K562 (cell line): Measurements from ENCODE around the gene SLC49A3. TPM values are rescaled to one million over a fixed set of nuclear protein-coding genes. Genes with fewer than 3 reads are reported as not detected.

Experiments used
- ARID3A ChIP-seq: IDR thresholded peaks from 2 replicates; pipeline ENCODE4 v1.6.1; 2012; ENCODE audit warnings: low read depth, low read length, improper control_type of control experiment, borderline replicate concordance
- BCOR ChIP-seq: fragments of 450-650 bp; IDR thresholded peaks from 2 replicates; pipeline ENCODE4 v1.6.1; 2016
- MTA2 ChIP-seq: fragments of 450-650 bp; IDR thresholded peaks from 2 replicates; pipeline ENCODE4 v1.6.1; 2016; ENCODE audit warnings: low read depth
- SIRT6 ChIP-seq: IDR thresholded peaks from one replicate; pipeline ENCODE4 v1.6.1; 2012; ENCODE audit warnings: low read depth, mild to moderate bottlenecking, control low read depth, inconsistent platforms, low read length, moderate library complexity
- SLC30A9 ChIP-seq: fragments of 250-450 bp; sonication (Bioruptor Pico); IDR thresholded peaks from 2 replicates; pipeline ENCODE4 v1.8.0; 2022; ENCODE audit warnings: mild to moderate bottlenecking, moderate library complexity
- TBP ChIP-seq: optimal IDR thresholded peaks from 2 replicates; pipeline ENCODE3; 2011; ENCODE audit warnings: low read depth, low read length, improper control_type of control experiment
- TOE1 ChIP-seq, 2 experiments: fragments of 450-650 bp in 1 of 2; sonication (generic) in 1 of 2; formaldehyde crosslinking in 1 of 2; IDR thresholded peaks; 2 replicates each; pipeline versions ENCODE4 v1.7.1 to v1.8.0; 2016 to 2022; ENCODE audit warnings: borderline replicate concordance in 2 of 2, mild to moderate bottlenecking in 2 of 2, antibody characterized with exemption in 1 of 2, inconsistent platforms in 1 of 2, low read depth in 1 of 2, missing genetic modification reagents in 1 of 2, moderate library complexity in 1 of 2
- ZC3H11A ChIP-seq: IDR thresholded peaks from 2 replicates; pipeline ENCODE4 v1.6.1; 2012; ENCODE audit warnings: low read depth, low read length, improper control_type of control experiment
- ZKSCAN8 ChIP-seq: fragments of 200-800 bp; sonication (Bioruptor generic); IDR thresholded peaks from 2 replicates; pipeline ENCODE4 v1.6.1; 2016; ENCODE audit warnings: missing genetic modification characterization, missing compliant biosample characterization
- polyA plus RNA-seq, 8 experiments: library from polyadenylated mRNA; depleted of rRNA in 4 of 8; stranded (reverse) in 5 of 8; unstranded in 3 of 8; fragments of >200 nt; fragmentation: Nextera tagmentation in 2 of 8; fragmentation: Illumina TruSeq in 1 of 8; extraction: Ambion mirVana in 2 of 8; extraction: Trizol in 1 of 8; gene quantifications; 2 replicates each; pipeline versions ENCODE4 v1.2.1 to v1.2.3, GENCODE V29; 2011 to 2014; ENCODE audit warnings: inconsistent platforms in 1 of 8, missing spikeins in 1 of 8
- total RNA-seq, 7 experiments: library from RNA; depleted of rRNA in 6 of 7; stranded (reverse); fragments of >200 nt in 6 of 7; fragmentation: Illumina TruSeq in 2 of 7; extraction: Trizol in 2 of 7; gene quantifications; 2 replicates each; pipeline versions ENCODE4 v1.2.1 to v1.2.3, GENCODE V29; 2011 to 2021; ENCODE audit warnings: low replicate concordance in 1 of 7
- TF ChIP-seq, protein P1 (sequence below), 2 experiments: fragments of 450-650 bp; formaldehyde crosslinking in 1 of 2; IDR thresholded peaks; 2 replicates each; pipeline versions ENCODE4 v1.4.0 to v1.6.1; 2014 to 2020; ENCODE audit warnings: mild to moderate bottlenecking in 2 of 2, borderline replicate concordance in 1 of 2, low read depth in 1 of 2

The SLC49A3 gene
- total and polyA plus RNA-seq, 9 of the 15 experiments (the other 6 are each of a cell fraction or from before 2014, with no cell fraction given) = 0.24 to 0.41 TPM; not detected in 7

GRCh38 chr4:702618-703048 is 13.7 kb upstream of the SLC49A3 start (continued):
- TF ChIP-seq TBP (peak; percentile 37), ZC3H11A (no peak), ARID3A (no peak), MTA2 (0 out of 2 replicates have a peak, but pooled peaks have one; percentile 6), TOE1 (IDR thresholded peaks at IDR 0.05; ENCODE audit: borderline replicate concordance) (peak; percentile 17; the same call in 1 of the 2 replicates), TOE1 (CRISPR knock-in tag; IDR thresholded peaks at IDR 0.05; ENCODE audit: borderline replicate concordance, low read depth) (no peak), BCOR (0 out of 2 replicates have a peak, but pooled peaks have one; percentile 31), SIRT6 (no peak), SLC30A9 (CRISPR knock-in tag) (no peak), ZKSCAN8 (CRISPR knock-in tag) (no peak)
- TF ChIP-seq, protein P1, sequence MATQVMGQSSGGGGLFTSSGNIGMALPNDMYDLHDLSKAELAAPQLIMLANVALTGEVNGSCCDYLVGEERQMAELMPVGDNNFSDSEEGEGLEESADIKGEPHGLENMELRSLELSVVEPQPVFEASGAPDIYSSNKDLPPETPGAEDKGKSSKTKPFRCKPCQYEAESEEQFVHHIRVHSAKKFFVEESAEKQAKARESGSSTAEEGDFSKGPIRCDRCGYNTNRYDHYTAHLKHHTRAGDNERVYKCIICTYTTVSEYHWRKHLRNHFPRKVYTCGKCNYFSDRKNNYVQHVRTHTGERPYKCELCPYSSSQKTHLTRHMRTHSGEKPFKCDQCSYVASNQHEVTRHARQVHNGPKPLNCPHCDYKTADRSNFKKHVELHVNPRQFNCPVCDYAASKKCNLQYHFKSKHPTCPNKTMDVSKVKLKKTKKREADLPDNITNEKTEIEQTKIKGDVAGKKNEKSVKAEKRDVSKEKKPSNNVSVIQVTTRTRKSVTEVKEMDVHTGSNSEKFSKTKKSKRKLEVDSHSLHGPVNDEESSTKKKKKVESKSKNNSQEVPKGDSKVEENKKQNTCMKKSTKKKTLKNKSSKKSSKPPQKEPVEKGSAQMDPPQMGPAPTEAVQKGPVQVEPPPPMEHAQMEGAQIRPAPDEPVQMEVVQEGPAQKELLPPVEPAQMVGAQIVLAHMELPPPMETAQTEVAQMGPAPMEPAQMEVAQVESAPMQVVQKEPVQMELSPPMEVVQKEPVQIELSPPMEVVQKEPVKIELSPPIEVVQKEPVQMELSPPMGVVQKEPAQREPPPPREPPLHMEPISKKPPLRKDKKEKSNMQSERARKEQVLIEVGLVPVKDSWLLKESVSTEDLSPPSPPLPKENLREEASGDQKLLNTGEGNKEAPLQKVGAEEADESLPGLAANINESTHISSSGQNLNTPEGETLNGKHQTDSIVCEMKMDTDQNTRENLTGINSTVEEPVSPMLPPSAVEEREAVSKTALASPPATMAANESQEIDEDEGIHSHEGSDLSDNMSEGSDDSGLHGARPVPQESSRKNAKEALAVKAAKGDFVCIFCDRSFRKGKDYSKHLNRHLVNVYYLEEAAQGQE (IDR thresholded peaks at IDR 0.05; ENCODE audit: borderline replicate concordance) = peak; percentile 99
- TF ChIP-seq, protein P1 (CRISPR knock-in tag; IDR thresholded peaks at IDR 0.05; ENCODE audit: low read depth) = no peak
